NT2/D1 (cell line): Measurements from ENCODE around the gene ZFP69B.

Experiments
- SUZ12 ChIP-seq: IDR thresholded peaks from 2 replicates; pipeline ENCODE4 v1.6.1; 2011; ENCODE audit not compliant: insufficient read length, insufficient read depth; ENCODE audit errors: extremely low read depth
- YY1 ChIP-seq: IDR thresholded peaks from 2 replicates; pipeline ENCODE4 v1.6.1; 2011; ENCODE audit not compliant: insufficient read length, insufficient read depth

DNA sequence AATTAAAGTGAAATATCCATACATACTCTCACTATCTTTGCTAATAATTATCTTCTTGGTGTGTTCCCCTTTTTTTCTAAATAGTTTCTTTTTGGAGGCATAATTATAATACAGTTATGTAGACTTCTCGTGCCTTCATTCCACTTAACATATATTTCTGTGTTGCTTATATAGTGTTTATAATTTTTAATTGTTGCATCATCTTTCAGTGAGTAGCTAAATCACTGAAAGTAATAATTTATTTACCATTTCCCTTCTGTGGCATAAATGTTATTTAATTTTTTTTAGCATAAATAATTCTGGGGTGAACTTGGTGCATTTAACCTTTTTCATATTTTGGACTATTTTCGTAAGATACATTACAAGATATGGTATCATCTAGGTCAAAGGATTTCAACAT, 38.4 kb upstream of the ZFP69B start:
- TF ChIP-seq SUZ12 (no peak), YY1 (no peak)
